ENCODE measurements around the gene CSMD2.

CSMD2 gene

DNA sequence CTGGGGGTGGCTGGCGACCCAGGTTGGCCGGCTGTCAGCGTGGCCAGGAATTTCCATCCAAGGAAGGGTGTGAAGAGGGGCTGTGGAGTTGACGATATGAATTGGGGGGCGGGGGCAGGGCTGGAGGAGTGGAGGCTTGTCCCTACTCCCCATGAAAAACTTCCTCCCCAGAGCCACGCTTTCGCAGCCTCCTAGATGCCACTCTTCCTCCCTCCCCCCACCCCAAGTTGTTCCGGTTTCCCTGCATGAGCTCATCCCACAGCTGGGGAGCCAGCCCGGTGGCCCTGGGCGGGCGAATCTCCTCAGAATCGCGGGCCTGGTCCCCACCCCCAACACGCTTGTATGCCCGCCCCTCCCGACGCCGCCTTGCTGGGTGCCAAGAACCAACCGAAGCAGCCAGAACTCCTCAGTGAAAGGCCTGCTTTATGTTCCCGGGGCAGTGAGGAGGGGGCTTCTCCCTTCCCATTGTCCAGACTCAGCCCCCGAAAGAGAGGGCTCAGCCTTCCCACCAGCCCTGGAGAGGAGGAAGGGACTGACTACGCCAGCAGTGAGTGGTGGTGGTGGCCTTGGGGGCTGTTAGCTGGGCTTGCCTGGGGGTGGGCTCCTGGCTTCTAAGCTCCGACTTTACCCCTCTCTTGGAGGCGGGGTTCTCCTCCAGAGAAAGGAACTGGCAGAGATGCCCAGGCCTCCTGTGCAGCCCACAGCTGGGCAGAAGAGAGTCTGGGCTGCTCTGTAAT is 1.8 kb upstream of the CSMD2 start:
- Histone ChIP-seq H3K9me3 (ENCODE audit: insufficient read depth, low read length) (no peaks in the 10 kb centered on the region), H3K4me1 (ENCODE audit: insufficient read depth, insufficient read length) (peaks cover 2% of the 10 kb centered on the region), H3K4me3 (ENCODE audit: insufficient read length, low read depth) (peak overlapping the region; percentile 42), H3K9ac (ENCODE audit: insufficient read length, low read depth) (peak overlapping the region; percentile 79), H3K27me3 (ENCODE audit: insufficient read depth, insufficient read length) (peaks cover 17% of the 10 kb centered on the region), H3K36me3 (ENCODE audit: insufficient read depth, insufficient read length, low read length) (no peaks in the 10 kb centered on the region)
- TF ChIP-seq ZNF274 (IDR thresholded peaks at IDR 0.05; ENCODE audit: low read depth, low read length): no peak
- TF ChIP-seq YY1 (IDR thresholded peaks at IDR 0.05; ENCODE audit: insufficient read depth, insufficient read length): no peak
- no peak for TF ChIP-seq SUZ12 (IDR thresholded peaks at IDR 0.05; ENCODE audit: extremely low read depth, insufficient read depth, insufficient read length)
- peak; percentile 85 for DNase-seq (ENCODE audit: low read depth, low spot score)

DNA sequence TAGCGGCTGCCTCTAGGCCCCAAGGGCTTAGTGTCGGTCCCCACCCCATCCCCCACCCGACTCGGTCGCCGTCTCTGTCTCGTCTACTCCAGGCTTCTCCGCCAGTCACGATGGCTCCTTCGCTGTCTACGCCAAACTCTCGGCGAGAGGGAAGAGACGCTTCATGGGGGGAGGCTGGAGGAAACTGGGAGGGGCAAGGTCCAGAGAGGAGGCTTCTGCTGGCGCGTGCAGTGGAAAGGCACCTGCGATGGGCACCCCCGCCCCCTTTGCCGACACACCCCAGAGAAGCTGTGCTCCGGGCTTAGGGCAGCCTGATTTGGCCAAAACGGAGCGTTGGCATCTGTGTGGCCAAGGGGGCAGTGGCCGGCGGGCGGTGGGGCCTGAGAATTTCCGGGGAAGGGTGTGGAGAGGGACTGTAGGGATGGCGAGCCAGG is 1.2 kb upstream of the CSMD2 start:
- TF ChIP-seq YY1 (IDR thresholded peaks at IDR 0.05; ENCODE audit: insufficient read depth, insufficient read length) (no peak), ZNF274 (IDR thresholded peaks at IDR 0.05; ENCODE audit: low read depth, low read length) (no peak), SUZ12 (IDR thresholded peaks at IDR 0.05; ENCODE audit: extremely low read depth, insufficient read depth, insufficient read length) (no peak)
- peaks cover 2% of the 10 kb centered on the region for H3K4me1 ChIP-seq (ENCODE audit: insufficient read depth, insufficient read length)
- H3K4me3 ChIP-seq (ENCODE audit: insufficient read length, low read depth): peak overlapping the region; percentile 42
- no peaks in the 10 kb centered on the region for H3K36me3 ChIP-seq (ENCODE audit: insufficient read depth, insufficient read length, low read length)
- peaks cover 17% of the 10 kb centered on the region for H3K27me3 ChIP-seq (ENCODE audit: insufficient read depth, insufficient read length)
- no peak for DNase-seq (ENCODE audit: low read depth, low spot score)
- H3K9ac ChIP-seq (ENCODE audit: insufficient read length, low read depth): peak overlapping the region; percentile 73
- H3K9me3 ChIP-seq (ENCODE audit: insufficient read depth, low read length): no peaks in the 10 kb centered on the region

GRCh38 chr1:34165422-34165921 is 442 bp upstream of the CSMD2 start:
- Histone ChIP-seq H3K4me3 (ENCODE audit: insufficient read length, low read depth) (peak overlapping the region; percentile 74), H3K9me3 (ENCODE audit: insufficient read depth, low read length) (no peaks in the 10 kb centered on the region), H3K9ac (ENCODE audit: insufficient read length, low read depth) (peak overlapping the region; percentile 89), H3K27me3 (ENCODE audit: insufficient read depth, insufficient read length) (peaks cover 17% of the 10 kb centered on the region), H3K36me3 (ENCODE audit: insufficient read depth, insufficient read length, low read length) (no peaks in the 10 kb centered on the region), H3K4me1 (ENCODE audit: insufficient read depth, insufficient read length) (peaks cover 2% of the 10 kb centered on the region)
- no peak for DNase-seq (ENCODE audit: low read depth, low spot score)
- no peak for TF ChIP-seq ZNF274 (IDR thresholded peaks at IDR 0.05; ENCODE audit: low read depth, low read length)
- TF ChIP-seq SUZ12 (IDR thresholded peaks at IDR 0.05; ENCODE audit: extremely low read depth, insufficient read depth, insufficient read length): no peak
- TF ChIP-seq YY1 (IDR thresholded peaks at IDR 0.05; ENCODE audit: insufficient read depth, insufficient read length): no peak

DNA sequence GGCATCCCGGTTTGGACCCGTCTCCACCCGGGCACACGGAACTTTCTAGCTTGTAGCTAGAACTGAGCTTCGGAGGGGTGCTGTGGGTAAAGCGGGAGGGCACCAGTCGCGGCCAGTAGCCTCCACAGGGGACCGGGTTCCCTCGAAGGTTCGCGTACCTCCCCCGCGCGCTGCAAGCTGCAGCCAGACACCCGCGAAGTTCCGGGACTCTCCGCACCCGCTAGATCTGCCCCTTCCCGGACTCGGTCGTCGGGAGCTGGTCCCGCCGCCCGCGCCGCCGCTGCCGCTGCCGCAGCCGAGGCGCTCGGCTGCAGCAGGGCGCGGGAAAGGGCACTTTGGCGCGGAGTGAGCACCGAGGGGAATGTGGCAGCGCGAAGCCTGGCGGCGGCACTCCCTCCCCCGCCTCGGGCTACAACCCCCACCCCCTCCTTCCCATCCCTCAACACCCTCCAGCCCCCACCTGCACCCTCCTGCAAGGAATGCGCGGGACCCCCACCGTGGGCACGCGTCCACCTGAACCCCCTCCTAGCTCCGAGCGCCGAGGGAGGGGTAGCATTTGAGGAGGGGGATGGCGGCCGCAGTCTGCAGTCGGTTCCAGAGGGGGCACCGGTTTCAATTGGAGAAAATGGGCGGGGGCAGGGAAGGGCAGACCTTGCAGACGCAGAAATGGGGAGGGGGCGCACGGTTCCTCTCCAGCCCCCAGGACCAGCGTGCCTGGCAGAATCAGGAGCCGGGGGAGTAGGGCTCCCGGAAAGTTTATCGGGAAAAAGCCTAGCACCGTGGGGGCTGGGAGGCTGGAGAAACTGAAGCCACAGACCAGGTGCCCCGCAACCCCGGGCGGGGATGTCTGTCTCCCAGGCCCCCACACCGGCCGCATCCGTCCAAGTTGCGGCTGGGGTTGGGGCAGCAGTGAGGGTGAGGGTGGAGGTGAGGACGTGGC is 968 bp downstream of the CSMD2 start:
- Histone ChIP-seq H3K36me3 (ENCODE audit: insufficient read depth, insufficient read length, low read length) (peaks cover 12% of the 10 kb centered on the region), H3K9me3 (ENCODE audit: insufficient read depth, low read length) (no peaks in the 10 kb centered on the region), H3K9ac (ENCODE audit: insufficient read length, low read depth) (peak overlapping the region; percentile 89), H3K4me1 (ENCODE audit: insufficient read depth, insufficient read length) (peaks cover 2% of the 10 kb centered on the region), H3K4me3 (ENCODE audit: insufficient read length, low read depth) (peak overlapping the region; percentile 74), H3K27me3 (ENCODE audit: insufficient read depth, insufficient read length) (peaks cover 17% of the 10 kb centered on the region)
- DNase-seq (ENCODE audit: low read depth, low spot score): no peak
- no peak for TF ChIP-seq YY1 (IDR thresholded peaks at IDR 0.05; ENCODE audit: insufficient read depth, insufficient read length)

DNA sequence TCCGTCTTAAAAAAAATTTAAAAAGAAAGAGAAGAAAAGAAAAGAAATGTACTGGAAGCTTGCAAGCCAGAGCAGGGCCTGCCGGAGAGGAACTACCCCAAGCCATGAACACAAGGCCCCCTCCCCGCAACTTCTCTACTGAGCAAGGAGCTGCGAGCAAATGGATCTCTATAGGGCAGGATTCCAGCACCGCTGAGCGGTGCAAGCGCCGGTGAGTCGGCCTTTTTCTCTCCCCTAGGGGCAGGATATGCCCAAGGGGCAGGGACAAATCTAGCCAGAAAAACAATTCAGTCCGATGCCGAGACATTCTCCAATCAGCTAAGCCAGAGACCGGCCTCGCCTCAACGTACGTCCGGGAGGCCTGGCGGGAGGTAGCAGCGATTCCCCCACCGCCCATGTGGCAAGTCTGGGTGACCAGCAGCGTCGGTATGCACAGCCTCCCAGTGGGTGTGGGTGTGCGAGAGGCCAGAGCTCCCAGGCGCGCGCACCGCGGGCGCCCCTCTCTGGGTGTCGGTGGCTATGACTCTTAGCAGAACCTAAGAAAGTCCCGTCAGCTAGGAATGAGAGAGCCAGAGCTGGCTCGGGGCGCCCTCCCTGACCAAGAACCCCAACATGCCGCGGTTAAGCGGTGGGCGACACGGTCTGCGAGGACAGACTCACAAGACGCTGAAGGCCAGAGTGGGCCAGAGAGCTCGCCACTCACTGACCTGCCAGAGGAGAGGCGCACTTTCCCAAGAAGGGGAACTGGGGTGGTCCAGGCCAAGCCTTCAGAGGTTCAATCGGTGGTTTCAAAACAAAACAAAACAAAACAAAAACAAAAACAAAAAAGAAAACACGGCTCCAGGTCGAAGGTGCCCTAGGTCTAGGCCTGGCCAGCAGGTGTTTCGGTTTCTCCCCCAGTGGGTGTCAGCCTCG is 1.9 kb downstream of the CSMD2 start:
- Histone ChIP-seq H3K36me3 (ENCODE audit: insufficient read depth, insufficient read length, low read length) (peaks cover 12% of the 10 kb centered on the region), H3K4me3 (ENCODE audit: insufficient read length, low read depth) (peak overlapping the region; percentile 74), H3K27me3 (ENCODE audit: insufficient read depth, insufficient read length) (peaks cover 13% of the 10 kb centered on the region), H3K9me3 (ENCODE audit: insufficient read depth, low read length) (no peaks in the 10 kb centered on the region), H3K4me1 (ENCODE audit: insufficient read depth, insufficient read length) (peaks cover 2% of the 10 kb centered on the region), H3K9ac (ENCODE audit: insufficient read length, low read depth) (peak overlapping the region; percentile 89)
- peak; percentile 89 for DNase-seq (ENCODE audit: low read depth, low spot score)
- no peak for TF ChIP-seq SUZ12 (IDR thresholded peaks at IDR 0.05; ENCODE audit: extremely low read depth, insufficient read depth, insufficient read length)
- TF ChIP-seq ZNF274 (IDR thresholded peaks at IDR 0.05; ENCODE audit: low read depth, low read length): no peak
- no peak for TF ChIP-seq YY1 (IDR thresholded peaks at IDR 0.05; ENCODE audit: insufficient read depth, insufficient read length)

DNA sequence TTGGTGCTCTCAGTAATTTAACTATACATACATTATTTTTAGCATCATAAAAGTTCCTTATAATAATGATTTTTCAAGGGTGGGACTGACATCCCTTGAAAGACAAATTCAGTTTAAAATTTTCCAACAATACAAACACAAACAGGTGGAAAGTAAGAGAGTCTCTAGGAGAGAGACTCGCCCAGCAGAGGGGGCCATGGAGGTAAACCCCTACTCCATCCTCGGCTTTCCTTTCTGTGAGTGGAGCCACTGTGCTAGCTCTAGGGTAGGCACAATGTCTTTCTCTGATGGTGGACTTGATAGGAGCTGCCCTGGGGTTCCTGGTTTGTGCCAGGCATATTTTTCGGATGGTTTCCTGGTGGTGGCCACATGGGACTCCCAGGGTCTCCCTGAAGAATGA is 8.3 kb downstream of the CSMD2 start:
- Histone ChIP-seq H3K4me3 (ENCODE audit: insufficient read length, low read depth) (no peak overlapping the region), H3K4me1 (ENCODE audit: insufficient read depth, insufficient read length) (no peaks in the 10 kb centered on the region), H3K36me3 (ENCODE audit: insufficient read depth, insufficient read length, low read length) (peaks cover 14% of the 10 kb centered on the region), H3K9ac (ENCODE audit: insufficient read length, low read depth) (no peak overlapping the region), H3K27me3 (ENCODE audit: insufficient read depth, insufficient read length) (no peaks in the 10 kb centered on the region), H3K9me3 (ENCODE audit: insufficient read depth, low read length) (no peaks in the 10 kb centered on the region)
- no peak for DNase-seq (ENCODE audit: low read depth, low spot score)
- TF ChIP-seq YY1 (IDR thresholded peaks at IDR 0.05; ENCODE audit: insufficient read depth, insufficient read length) (no peak), SUZ12 (IDR thresholded peaks at IDR 0.05; ENCODE audit: extremely low read depth, insufficient read depth, insufficient read length) (no peak), ZNF274 (IDR thresholded peaks at IDR 0.05; ENCODE audit: low read depth, low read length) (no peak)

All from NT2/D1 (cell line).